ENCODE measurements around the gene GRIK4. TPM values are rescaled to one million over a fixed set of nuclear protein-coding genes. Genes with fewer than 3 reads are reported as not detected.

The GRIK4 gene
- polyA plus RNA-seq, 1 donor from 2014 or later, result 3.4 TPM

GRCh38 chr11:120907971-120908370, 396.4 kb downstream of the GRIK4 start (continued):
- TF ChIP-seq EZH2 (IDR thresholded peaks at IDR 0.05; ENCODE audit: borderline replicate concordance, insufficient read depth, low read length, poor library complexity, severe bottlenecking) (no peak), POLR2AphosphoS5 (IDR thresholded peaks at IDR 0.05) (no peak)

GRCh38 chr11:120908461-120909181, 397.1 kb downstream of the GRIK4 start:
- no peaks in the 10 kb centered on the region for H3K9me3 ChIP-seq (ENCODE audit: low read length)
- no peak overlapping the region for H3K27ac ChIP-seq (ENCODE audit: low read length)
- no peak overlapping the region for H2AFZ ChIP-seq (ENCODE audit: low read depth, low read length)
- no peaks in the 10 kb centered on the region for H3K79me2 ChIP-seq (replicated peaks; ENCODE audit: insufficient read depth, low read length)
- H3K36me3 ChIP-seq (ENCODE audit: insufficient read depth, low read length), result no peaks in the 10 kb centered on the region
- H4K20me1 ChIP-seq (ENCODE audit: insufficient read depth), result no peaks in the 10 kb centered on the region
- H3K27me3 ChIP-seq (ENCODE audit: insufficient read depth, low read depth, low read length), result no peaks in the 10 kb centered on the region
- H3K9ac ChIP-seq (ENCODE audit: low read length), result no peak overlapping the region
- H3K4me2 ChIP-seq (ENCODE audit: low read length), result no peak overlapping the region
- H3K4me3 ChIP-seq (ENCODE audit: low read length), result no peak overlapping the region
- H3F3A ChIP-seq (ENCODE audit: insufficient read depth, low read length, poor library complexity, severe bottlenecking), result no peaks in the 10 kb centered on the region
- H3K9me2 ChIP-seq (ENCODE audit: insufficient read depth, low read length), result no peaks in the 10 kb centered on the region
- TF ChIP-seq POLR2AphosphoS5 (IDR thresholded peaks at IDR 0.05) (no peak), EZH2 (IDR thresholded peaks at IDR 0.05; ENCODE audit: borderline replicate concordance, insufficient read depth, low read length, poor library complexity, severe bottlenecking) (no peak), MXI1 (conservative IDR thresholded peaks at IDR 0.05; ENCODE audit: poor library complexity, severe bottlenecking) (no peak), EP300 (conservative IDR thresholded peaks at IDR 0.05; ENCODE audit: poor library complexity, severe bottlenecking) (no peak)

GRCh38 chr11:120909676-120910416, 398.3 kb downstream of the GRIK4 start:
- Histone ChIP-seq H3K4me3 (ENCODE audit: low read length) (no peak overlapping the region), H3K9me3 (ENCODE audit: low read length) (no peaks in the 10 kb centered on the region), H3F3A (ENCODE audit: insufficient read depth, low read length, poor library complexity, severe bottlenecking) (no peaks in the 10 kb centered on the region), H3K9ac (ENCODE audit: low read length) (no peak overlapping the region), H3K79me2 (replicated peaks; ENCODE audit: insufficient read depth, low read length) (no peaks in the 10 kb centered on the region), H3K9me2 (ENCODE audit: insufficient read depth, low read length) (no peaks in the 10 kb centered on the region), H3K27me3 (ENCODE audit: insufficient read depth, low read depth, low read length) (no peaks in the 10 kb centered on the region), H2AFZ (ENCODE audit: low read depth, low read length) (no peak overlapping the region), H3K27ac (ENCODE audit: low read length) (no peak overlapping the region), H3K4me2 (ENCODE audit: low read length) (no peak overlapping the region), H4K20me1 (ENCODE audit: insufficient read depth) (no peaks in the 10 kb centered on the region), H3K36me3 (ENCODE audit: insufficient read depth, low read length) (no peaks in the 10 kb centered on the region)
- TF ChIP-seq RAD21 (conservative IDR thresholded peaks at IDR 0.05), result no peak
- no peak for TF ChIP-seq SMC3 (conservative IDR thresholded peaks at IDR 0.05; ENCODE audit: poor library complexity)
- no peak for TF ChIP-seq TAF1 (IDR thresholded peaks at IDR 0.05; ENCODE audit: low read depth)
- TF ChIP-seq EZH2 (IDR thresholded peaks at IDR 0.05; ENCODE audit: borderline replicate concordance, insufficient read depth, low read length, poor library complexity, severe bottlenecking), result no peak
- TF ChIP-seq REST (IDR thresholded peaks at IDR 0.05; ENCODE audit: borderline replicate concordance), result no peak

All from neural cell (in vitro differentiated cells).